Measurements from ENCODE around the gene CIP2A.

The CIP2A gene

GRCh38 chr3:108525256-108525655 is 64.0 kb downstream of the CIP2A start:
- Histone ChIP-seq H4K20me1 (ENCODE audit: control insufficient read depth, insufficient read depth, low read depth, low read length) (no peaks in the 10 kb centered on the region), H3K4me1 (ENCODE audit: control insufficient read depth, low read length) (no peaks in the 10 kb centered on the region), H3K4me3 (ENCODE audit: low read length) (no peak overlapping the region), H3K9me3 (ENCODE audit: control insufficient read depth, insufficient read depth, low read length) (no peaks in the 10 kb centered on the region), H3K27me3 (ENCODE audit: control insufficient read depth, low read length) (no peaks in the 10 kb centered on the region), H3F3A (ENCODE audit: control insufficient read depth, insufficient read depth) (no peaks in the 10 kb centered on the region), H3K4me2 (ENCODE audit: low read length) (no peak overlapping the region), H3K36me3 (ENCODE audit: control insufficient read depth, low read length) (no peaks in the 10 kb centered on the region), H3K79me2 (ENCODE audit: control insufficient read depth, low read length) (no peaks in the 10 kb centered on the region), H3K9me2 (replicated peaks; ENCODE audit: control insufficient read depth, low read length) (no peaks in the 10 kb centered on the region), H3K27ac (ENCODE audit: low read depth, low read length) (no peak overlapping the region)
- TF ChIP-seq EZH2phosphoT487 (IDR thresholded peaks at IDR 0.05; ENCODE audit: borderline replicate concordance, low read length): no peak
- TF ChIP-seq CTCF (IDR thresholded peaks at IDR 0.05; ENCODE audit: low read depth, low read length, poor library complexity, severe bottlenecking): no peak

GRCh38 chr3:108524537-108524936 is 64.7 kb downstream of the CIP2A start:
- H3K36me3 ChIP-seq (ENCODE audit: control insufficient read depth, low read length): no peaks in the 10 kb centered on the region
- H3K27me3 ChIP-seq (ENCODE audit: control insufficient read depth, low read length): no peaks in the 10 kb centered on the region
- H4K20me1 ChIP-seq (ENCODE audit: control insufficient read depth, insufficient read depth, low read depth, low read length): no peaks in the 10 kb centered on the region
- H3K9me3 ChIP-seq (ENCODE audit: control insufficient read depth, insufficient read depth, low read length): no peaks in the 10 kb centered on the region
- H3K9me2 ChIP-seq (replicated peaks; ENCODE audit: control insufficient read depth, low read length): no peaks in the 10 kb centered on the region
- TF ChIP-seq EZH2phosphoT487 (IDR thresholded peaks at IDR 0.05; ENCODE audit: borderline replicate concordance, low read length) (no peak), CTCF (IDR thresholded peaks at IDR 0.05; ENCODE audit: low read depth, low read length, poor library complexity, severe bottlenecking) (no peak)
- no peak overlapping the region for H3K27ac ChIP-seq (ENCODE audit: low read depth, low read length)
- H3K79me2 ChIP-seq (ENCODE audit: control insufficient read depth, low read length): no peaks in the 10 kb centered on the region
- no peak overlapping the region for H3K4me3 ChIP-seq (ENCODE audit: low read length)
- no peaks in the 10 kb centered on the region for H3K4me1 ChIP-seq (ENCODE audit: control insufficient read depth, low read length)
- H3K4me2 ChIP-seq (ENCODE audit: low read length): no peak overlapping the region
- H3F3A ChIP-seq (ENCODE audit: control insufficient read depth, insufficient read depth): no peaks in the 10 kb centered on the region

GRCh38 chr3:108518895-108519294 is 70.3 kb downstream of the CIP2A start:
- no peaks in the 10 kb centered on the region for H3K27me3 ChIP-seq (ENCODE audit: control insufficient read depth, low read length)
- no peaks in the 10 kb centered on the region for H3K36me3 ChIP-seq (ENCODE audit: control insufficient read depth, low read length)
- TF ChIP-seq EZH2phosphoT487 (IDR thresholded peaks at IDR 0.05; ENCODE audit: borderline replicate concordance, low read length): no peak
- no peak for TF ChIP-seq CTCF (IDR thresholded peaks at IDR 0.05; ENCODE audit: low read depth, low read length, poor library complexity, severe bottlenecking)
- H3K4me3 ChIP-seq (ENCODE audit: low read length): no peak overlapping the region
- H3F3A ChIP-seq (ENCODE audit: control insufficient read depth, insufficient read depth): no peaks in the 10 kb centered on the region
- H3K79me2 ChIP-seq (ENCODE audit: control insufficient read depth, low read length): no peaks in the 10 kb centered on the region
- H4K20me1 ChIP-seq (ENCODE audit: control insufficient read depth, insufficient read depth, low read depth, low read length): no peaks in the 10 kb centered on the region
- no peak overlapping the region for H3K4me2 ChIP-seq (ENCODE audit: low read length)
- H3K4me1 ChIP-seq (ENCODE audit: control insufficient read depth, low read length): no peaks in the 10 kb centered on the region
- H3K9me2 ChIP-seq (replicated peaks; ENCODE audit: control insufficient read depth, low read length): no peaks in the 10 kb centered on the region
- no peaks in the 10 kb centered on the region for H3K9me3 ChIP-seq (ENCODE audit: control insufficient read depth, insufficient read depth, low read length)
- H3K27ac ChIP-seq (ENCODE audit: low read depth, low read length): no peak overlapping the region

- Histone ChIP-seq H4K20me1 (ENCODE audit: control insufficient read depth, insufficient read depth, low read depth, low read length) (no peaks in the 10 kb centered on the region), H3K4me3 (ENCODE audit: low read length) (no peak overlapping the region), H3K9me3 (ENCODE audit: control insufficient read depth, insufficient read depth, low read length) (no peaks in the 10 kb centered on the region), H3K4me1 (ENCODE audit: control insufficient read depth, low read length) (no peaks in the 10 kb centered on the region), H3K36me3 (ENCODE audit: control insufficient read depth, low read length) (no peaks in the 10 kb centered on the region), H3F3A (ENCODE audit: control insufficient read depth, insufficient read depth) (no peaks in the 10 kb centered on the region), H3K79me2 (ENCODE audit: control insufficient read depth, low read length) (no peaks in the 10 kb centered on the region), H3K9me2 (replicated peaks; ENCODE audit: control insufficient read depth, low read length) (no peaks in the 10 kb centered on the region), H3K4me2 (ENCODE audit: low read length) (no peak overlapping the region), H3K27ac (ENCODE audit: low read depth, low read length) (no peak overlapping the region), H3K27me3 (ENCODE audit: control insufficient read depth, low read length) (no peaks in the 10 kb centered on the region)
- TF ChIP-seq CTCF (IDR thresholded peaks at IDR 0.05; ENCODE audit: low read depth, low read length, poor library complexity, severe bottlenecking): no peak
- no peak for TF ChIP-seq EZH2phosphoT487 (IDR thresholded peaks at IDR 0.05; ENCODE audit: borderline replicate concordance, low read length)
Observed at GRCh38 chr3:108516881-108517280, 72.4 kb downstream of the CIP2A start.
